Trophoblast cell (in vitro differentiated cells and primary cell): ENCODE measurements around the gene MS4A6E.
A peak's percentile ranks its signal among the peaks of the same experiment; 100 is the strongest.

Experiments used
- DNase-seq, 2 donors: peaks; one replicate each; pipeline ENCODE4 v3.0.0-alpha.2; 2016
- H2AFZ ChIP-seq: 2 replicates; pipeline ENCODE4 v1.6.1; 2013; ENCODE audit warnings: low read length, moderate library complexity, mild to moderate bottlenecking; ENCODE audit not compliant: insufficient read depth, poor library complexity
- H2AK5ac ChIP-seq: 2 replicates; pipeline ENCODE4 v1.6.1; 2013; ENCODE audit warnings: mild to moderate bottlenecking, low read length
- H2BK120ac ChIP-seq: 2 replicates; pipeline ENCODE4 v1.6.1; 2013; ENCODE audit warnings: low read length, mild to moderate bottlenecking, moderate library complexity; ENCODE audit not compliant: insufficient read depth, poor library complexity
- H2BK12ac ChIP-seq: 2 replicates; pipeline ENCODE4 v1.6.1; 2013; ENCODE audit warnings: mild to moderate bottlenecking, low read length, moderate library complexity
- H2BK5ac ChIP-seq: 2 replicates; pipeline ENCODE4 v1.6.1; 2013; ENCODE audit warnings: low read length, low read depth, moderate library complexity, mild to moderate bottlenecking; ENCODE audit not compliant: poor library complexity
- H3K14ac ChIP-seq: 2 replicates; pipeline ENCODE4 v1.6.1; 2013; ENCODE audit warnings: mild to moderate bottlenecking, low read length
- H3K18ac ChIP-seq: 2 replicates; pipeline ENCODE4 v1.6.1; 2013; ENCODE audit warnings: mild to moderate bottlenecking, low read length
- H3K23ac ChIP-seq: 2 replicates; pipeline ENCODE4 v1.6.1; 2013; ENCODE audit warnings: low read length
- H3K27ac ChIP-seq: 2 replicates; pipeline ENCODE4 v1.5.1; 2013; ENCODE audit warnings: low read depth, mild to moderate bottlenecking, inconsistent platforms, low read length, moderate library complexity
- H3K27me3 ChIP-seq: 2 replicates; pipeline ENCODE4 v1.6.1; 2013; ENCODE audit warnings: inconsistent platforms, mild to moderate bottlenecking, low read length, moderate library complexity; ENCODE audit not compliant: insufficient read depth
- H3K36me3 ChIP-seq, 2 experiments: 1 replicate in 1 of 2; 2 replicates in 1 of 2; pipeline ENCODE4 v1.6.1; 2013; ENCODE audit warnings: low read length in 2 of 2, mild to moderate bottlenecking in 2 of 2, moderate library complexity in 1 of 2; ENCODE audit not compliant: insufficient read depth in 2 of 2, control insufficient read depth in 1 of 2
- H3K4ac ChIP-seq: 2 replicates; pipeline ENCODE4 v1.6.1; 2013; ENCODE audit warnings: low read depth, mild to moderate bottlenecking, low read length, moderate library complexity
- H3K4me1 ChIP-seq, 2 experiments: 1 replicate in 1 of 2; 2 replicates in 1 of 2; pipeline ENCODE4 v1.6.1; 2013; ENCODE audit warnings: low read length in 2 of 2, mild to moderate bottlenecking in 2 of 2, moderate library complexity in 1 of 2; ENCODE audit not compliant: insufficient read depth in 2 of 2, control insufficient read depth in 1 of 2
- H3K4me2 ChIP-seq: 2 replicates; pipeline ENCODE4 v1.6.1; 2013; ENCODE audit warnings: inconsistent platforms, mild to moderate bottlenecking, low read length, moderate library complexity
- H3K4me3 ChIP-seq: 2 replicates; pipeline ENCODE4 v1.5.1; 2013; ENCODE audit warnings: mild to moderate bottlenecking, low read depth, low read length, inconsistent platforms
- H3K79me1 ChIP-seq: one replicate; pipeline ENCODE4 v1.6.1; 2013; ENCODE audit warnings: low read length
- H3K79me2 ChIP-seq: 2 replicates; pipeline ENCODE4 v1.6.1; 2013; ENCODE audit warnings: low read length, mild to moderate bottlenecking; ENCODE audit not compliant: control insufficient read depth, insufficient read depth, poor library complexity
- H3K9ac ChIP-seq: 2 replicates; pipeline ENCODE4 v1.6.1; 2013; ENCODE audit warnings: mild to moderate bottlenecking, low read length
- H3K9me3 ChIP-seq: 2 replicates; pipeline ENCODE4 v1.6.1; 2013; ENCODE audit warnings: low read depth, mild to moderate bottlenecking, control low read depth, inconsistent platforms, low read length; ENCODE audit not compliant: insufficient read depth
- H4K12ac ChIP-seq: 2 replicates; pipeline ENCODE4 v1.6.1; 2013; ENCODE audit warnings: low read depth, mild to moderate bottlenecking, low read length, moderate library complexity
- H4K8ac ChIP-seq: 2 replicates; pipeline ENCODE4 v1.6.1; 2013; ENCODE audit warnings: low read depth, mild to moderate bottlenecking, low read length, moderate library complexity
- H4K91ac ChIP-seq: one replicate; pipeline ENCODE4 v1.6.1; 2013; ENCODE audit warnings: low read depth, mild to moderate bottlenecking, low read length, moderate library complexity
- WGBS: extraction: QIAGEN DNeasy Blood & Tissue Kit; methylation state at CpG from one replicate; pipeline ENCODE4 v1.1.7; 2013; ENCODE audit warnings: missing lambda C conversion rate; ENCODE audit not compliant: insufficient read length, insufficient coverage; ENCODE audit errors: extremely low coverage; 5-methylcytosine and 5-hydroxymethylcytosine counted together

The MS4A6E gene

DNA sequence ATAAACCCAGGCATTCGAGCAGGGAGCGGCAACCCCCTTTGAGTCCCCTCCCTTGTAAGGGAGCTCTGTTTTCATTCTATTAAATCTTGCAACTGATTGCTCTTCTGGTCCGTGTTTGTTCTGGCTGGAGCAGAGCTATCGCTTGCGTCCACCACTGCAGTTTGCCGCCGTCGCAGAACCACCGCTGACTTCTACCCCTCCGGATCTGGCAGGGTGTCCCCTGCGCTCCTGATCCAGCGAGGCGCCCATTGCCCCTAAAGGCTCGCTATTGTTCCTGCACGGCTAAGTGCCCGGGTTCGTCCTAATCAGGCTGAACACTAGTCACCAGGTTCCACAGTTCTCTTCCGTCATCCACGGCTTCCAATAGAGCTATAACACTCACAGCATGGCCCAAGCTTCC is 40.8 kb downstream of the MS4A6E start:
- Histone ChIP-seq H3K79me2 (no peaks in the 10 kb centered on the region), H2BK12ac (peak overlapping the region; percentile 77), H4K91ac (peak overlapping the region; percentile 76), H4K8ac (no peak overlapping the region), H3K4me3 (no peak overlapping the region), H3K23ac (no peak overlapping the region), H3K18ac (peak overlapping the region; percentile 51), H4K12ac (no peak overlapping the region), H3K9ac (no peak overlapping the region), H3K9me3 (no peaks in the 10 kb centered on the region), H2AK5ac (no peak overlapping the region), H3K14ac (no peak overlapping the region), H3K36me3 (no peaks in the 10 kb centered on the region), H3K27ac (no peak overlapping the region), H3K4ac (no peak overlapping the region), H3K79me1 (peaks cover 8% of the 10 kb centered on the region), H3K27me3 (no peaks in the 10 kb centered on the region), H2BK120ac (no peak overlapping the region), H2AFZ (no peak overlapping the region), H2BK5ac (no peak overlapping the region), H3K4me2 (no peak overlapping the region), H3K4me1 (peaks cover 0 to 2% of the 10 kb centered on the region in 2 experiments)
- no peak for DNase-seq
- no CpG with 5 or more reads among the region's 19 CpGs for WGBS

DNA sequence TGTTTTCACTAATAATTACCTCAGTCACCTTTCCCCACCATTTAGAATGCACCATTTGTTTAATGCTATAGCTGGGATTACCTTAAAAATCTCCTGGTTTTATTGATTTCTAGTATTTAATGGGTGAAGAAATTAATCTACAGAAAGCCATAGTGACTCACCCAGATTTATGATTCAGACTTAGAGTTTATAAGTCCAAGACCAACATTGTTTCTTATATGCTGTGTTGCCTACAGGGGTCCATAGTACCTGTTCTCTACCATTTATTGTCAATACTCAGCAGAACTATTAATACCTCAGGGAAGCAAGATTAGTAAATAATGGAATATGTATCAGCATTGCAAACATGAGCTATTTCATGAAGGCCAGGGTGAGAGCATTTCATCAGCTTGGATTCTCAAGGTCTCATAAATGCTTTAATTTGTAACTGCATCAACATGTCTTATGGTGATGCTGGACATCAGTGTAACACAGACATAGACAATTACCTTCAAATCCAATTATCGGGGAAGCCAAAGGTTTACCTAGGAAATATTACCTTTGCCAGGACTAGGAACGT is 43.3 kb downstream of the MS4A6E start:
- no CpG with 5 or more reads among the region's 2 CpGs for WGBS
- Histone ChIP-seq H3K18ac (no peak overlapping the region), H3K4me3 (no peak overlapping the region), H3K4ac (no peak overlapping the region), H3K27ac (no peak overlapping the region), H4K12ac (no peak overlapping the region), H2AFZ (no peak overlapping the region), H3K23ac (no peak overlapping the region), H4K8ac (no peak overlapping the region), H3K27me3 (no peaks in the 10 kb centered on the region), H3K9me3 (peaks cover 2% of the 10 kb centered on the region), H3K4me2 (no peak overlapping the region), H2BK120ac (no peak overlapping the region), H2BK5ac (no peak overlapping the region), H3K79me1 (peaks cover 11% of the 10 kb centered on the region), H3K36me3 (no peaks in the 10 kb centered on the region), H3K9ac (no peak overlapping the region), H3K79me2 (no peaks in the 10 kb centered on the region), H2AK5ac (no peak overlapping the region), H3K14ac (no peak overlapping the region), H2BK12ac (no peak overlapping the region), H4K91ac (no peak overlapping the region), H3K4me1 (peaks cover 0 to 2% of the 10 kb centered on the region in 2 experiments)
- no peak for DNase-seq

DNA sequence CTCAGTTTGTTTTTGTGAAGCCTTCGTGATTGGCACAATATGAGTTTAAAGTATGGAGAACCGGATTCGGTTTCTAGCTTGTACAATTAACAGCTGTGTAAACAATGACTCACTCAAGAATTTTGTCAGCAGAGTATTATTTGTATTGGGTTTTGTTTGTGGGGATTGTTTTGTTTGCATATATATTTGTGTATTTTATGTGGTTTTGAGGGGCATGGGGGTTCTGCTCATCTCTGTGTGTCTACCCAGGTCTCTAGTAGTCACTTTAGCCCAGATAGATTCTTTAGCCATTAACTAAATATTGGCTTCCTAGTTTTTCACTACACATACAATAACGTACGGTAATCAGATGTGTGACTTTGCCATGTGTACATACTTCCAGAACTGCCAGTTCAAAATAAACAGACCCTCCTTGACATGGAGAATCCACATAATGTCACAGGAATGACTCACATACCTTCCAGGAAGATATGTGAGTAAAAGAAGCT is 43.8 kb downstream of the MS4A6E start:
- Histone ChIP-seq H2BK120ac (no peak overlapping the region), H3K9ac (no peak overlapping the region), H3K79me2 (no peaks in the 10 kb centered on the region), H3K18ac (no peak overlapping the region), H3K4me2 (no peak overlapping the region), H4K91ac (no peak overlapping the region), H2BK12ac (no peak overlapping the region), H3K36me3 (no peaks in the 10 kb centered on the region), H4K12ac (no peak overlapping the region), H3K79me1 (peaks cover 11% of the 10 kb centered on the region), H2AK5ac (no peak overlapping the region), H3K27me3 (no peaks in the 10 kb centered on the region), H3K14ac (no peak overlapping the region), H3K27ac (no peak overlapping the region), H4K8ac (no peak overlapping the region), H2AFZ (no peak overlapping the region), H3K23ac (no peak overlapping the region), H3K4me3 (no peak overlapping the region), H3K4me1 (peaks cover 0 to 2% of the 10 kb centered on the region in 2 experiments), H2BK5ac (no peak overlapping the region), H3K4ac (no peak overlapping the region), H3K9me3 (peaks cover 2% of the 10 kb centered on the region)
- WGBS: no CpG with 5 or more reads among the region's 5 CpGs
- peak in 1 of 2 donors; percentile 51 for DNase-seq

DNA sequence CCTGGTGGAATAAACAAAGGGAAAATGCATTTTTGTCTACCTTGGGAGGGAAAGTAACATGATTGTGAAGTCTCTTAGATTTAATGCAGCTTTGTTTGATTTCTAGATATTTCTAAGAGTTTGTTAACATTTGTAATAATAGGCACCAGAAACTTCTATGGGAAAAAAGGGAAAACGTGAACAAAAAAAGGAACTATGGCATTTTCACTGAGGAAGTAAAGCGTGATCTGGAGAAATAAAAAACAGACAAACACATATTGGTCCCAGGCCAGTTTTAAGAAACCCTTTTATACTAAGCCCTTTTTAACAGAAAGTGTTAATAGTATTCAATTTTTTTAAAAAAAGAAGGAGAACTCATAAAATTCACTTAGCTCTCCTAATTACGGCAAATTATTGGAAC is 44.3 kb downstream of the MS4A6E start:
- Histone ChIP-seq H3K79me2 (no peaks in the 10 kb centered on the region), H4K91ac (no peak overlapping the region), H3K79me1 (peaks cover 10% of the 10 kb centered on the region), H3K4me2 (no peak overlapping the region), H2BK5ac (no peak overlapping the region), H2AFZ (no peak overlapping the region), H3K18ac (no peak overlapping the region), H3K14ac (no peak overlapping the region), H2BK120ac (no peak overlapping the region), H4K12ac (no peak overlapping the region), H3K4me3 (no peak overlapping the region), H3K27ac (no peak overlapping the region), H2BK12ac (no peak overlapping the region), H3K9ac (no peak overlapping the region), H3K36me3 (no peaks in the 10 kb centered on the region), H3K23ac (no peak overlapping the region), H3K9me3 (peaks cover 2% of the 10 kb centered on the region), H3K4me1 (peaks cover 2% of the 10 kb centered on the region in 2 experiments), H3K4ac (no peak overlapping the region), H3K27me3 (no peaks in the 10 kb centered on the region), H2AK5ac (no peak overlapping the region), H4K8ac (no peak overlapping the region)
- no peak for DNase-seq
- no CpG with 5 or more reads among the region's 3 CpGs for WGBS
